HK-2 (cell line): ENCODE results near the gene SCD.

Experiments
- DNase-seq: peaks from one replicate; pipeline ENCODE4 v3.0.0-alpha.2; 2018; ENCODE audit not compliant: unreplicated experiment

The SCD gene

GRCh38 chr10:100340948-100341847, 5.8 kb upstream of the SCD start:
- no peak for DNase-seq

GRCh38 chr10:100341953-100342626, 4.9 kb upstream of the SCD start:
- DNase-seq: peak; percentile 52

- DNase-seq: no peak
These were observed 4.4 kb upstream of the SCD start for GRCh38 chr10:100342627-100342972.

GRCh38 chr10:100344241-100344788, 2.7 kb upstream of the SCD start:
- no peak for DNase-seq

- DNase-seq: peak; percentile 66
These were observed 1.3 kb upstream of the SCD start for GRCh38 chr10:100345570-100346330.

- DNase-seq: peak; percentile 90
These were observed 675 bp upstream of the SCD start for GRCh38 chr10:100346351-100346764.

- DNase-seq: peak; percentile 32
These were observed 649 bp downstream of the SCD start for GRCh38 chr10:100347568-100348195.

GRCh38 chr10:100348389-100348927, 1.4 kb downstream of the SCD start:
- DNase-seq: no peak

GRCh38 chr10:100349087-100349486, 2.1 kb downstream of the SCD start:
- no peak for DNase-seq

- DNase-seq: no peak
These were observed 2.6 kb downstream of the SCD start for GRCh38 chr10:100349672-100350071.

- DNase-seq: no peak
These were observed 4.0 kb downstream of the SCD start for GRCh38 chr10:100350914-100351485.

- no peak for DNase-seq
These were observed 6.9 kb downstream of the SCD start for GRCh38 chr10:100353770-100354485.

- DNase-seq: no peak
These were observed 8.1 kb downstream of the SCD start for GRCh38 chr10:100355086-100355485.

GRCh38 chr10:100356067-100357017, 9.3 kb downstream of the SCD start:
- no peak for DNase-seq

GRCh38 chr10:100357059-100357858, 10.2 kb downstream of the SCD start:
- DNase-seq: no peak

GRCh38 chr10:100359030-100359432, 12.0 kb downstream of the SCD start:
- no peak for DNase-seq

- no peak for DNase-seq
These were observed 12.6 kb downstream of the SCD start for GRCh38 chr10:100359529-100360150.

- DNase-seq: no peak
These were observed 13.2 kb downstream of the SCD start for GRCh38 chr10:100360234-100360633.
